SJCRH30 (cell line): ENCODE data around the gene ADGRD1. TPM values are rescaled to one million over a fixed set of nuclear protein-coding genes. Genes with fewer than 3 reads are reported as not detected.
"Not testable (repeated sequence)": the region's sequence is repeated elsewhere in the genome, so short reads cannot be mapped to it uniquely, and the experiment has no call there.

ENCODE experiments used
- DNase-seq, 2 experiments: peaks; one replicate each; pipeline ENCODE4 v3.0.0-alpha.2; 2015 to 2020
- H3K27ac ChIP-seq: fragments of 250-450 bp; sonication (Bioruptor Pico); 2 replicates; pipeline ENCODE4 v1.5.1; 2020; ENCODE audit warnings: mild to moderate bottlenecking, moderate library complexity
- H3K27me3 ChIP-seq: fragments of 250-450 bp; sonication (Bioruptor Pico); 2 replicates; pipeline ENCODE4 v1.5.1; 2020; ENCODE audit warnings: mild to moderate bottlenecking, moderate library complexity
- H3K36me3 ChIP-seq: fragments of 250-450 bp; sonication (Bioruptor Pico); 2 replicates; pipeline ENCODE4 v1.5.1; 2020; ENCODE audit warnings: mild to moderate bottlenecking, moderate library complexity
- H3K4me1 ChIP-seq: fragments of 250-450 bp; sonication (Bioruptor Pico); 2 replicates; pipeline ENCODE4 v1.5.1; 2020; ENCODE audit warnings: mild to moderate bottlenecking, moderate library complexity
- H3K4me3 ChIP-seq: fragments of 250-450 bp; sonication (Bioruptor Pico); 2 replicates; pipeline ENCODE4 v1.5.1; 2020; ENCODE audit warnings: mild to moderate bottlenecking, moderate library complexity
- H3K9me3 ChIP-seq: fragments of 250-450 bp; sonication (Bioruptor Pico); replicated peaks from 2 replicates; pipeline ENCODE4 v1.5.1; 2020; ENCODE audit warnings: mild to moderate bottlenecking, moderate library complexity
- total RNA-seq: library from RNA; depleted of rRNA; stranded (reverse); fragments of >200 nt; shearing (Covaris generic); gene quantifications from 2 replicates; pipeline ENCODE4 v1.2.3, GENCODE V29; 2014

The ADGRD1 gene
- total RNA-seq, 1 experiment from 2014 or later, result 0.36 TPM

GRCh38 chr12:130994821-130995375 lies 41.2 kb downstream of the ADGRD1 start:
- Histone ChIP-seq H3K4me3 (no peak overlapping the region), H3K4me1 (no peaks in the 10 kb centered on the region), H3K9me3 (no peaks in the 10 kb centered on the region), H3K27ac (no peak overlapping the region), H3K36me3 (no peaks in the 10 kb centered on the region), H3K27me3 (no peaks in the 10 kb centered on the region)
- no peak for DNase-seq

- H3K27ac ChIP-seq, H3K4me1 ChIP-seq, H3K36me3 ChIP-seq, H3K4me3 ChIP-seq, DNase-seq, H3K9me3 ChIP-seq, H3K27me3 ChIP-seq: not testable (repeated sequence)
These were observed 41.8 kb downstream of the ADGRD1 start for GRCh38 chr12:130995386-130995969.

- no peak overlapping the region for H3K27ac ChIP-seq
- H3K4me3 ChIP-seq, result no peak overlapping the region
- no peak for DNase-seq
- H3K4me1 ChIP-seq, result no peaks in the 10 kb centered on the region
- no peaks in the 10 kb centered on the region for H3K27me3 ChIP-seq
- no peaks in the 10 kb centered on the region for H3K36me3 ChIP-seq
- H3K9me3 ChIP-seq, result no peaks in the 10 kb centered on the region
These were observed 44.4 kb downstream of the ADGRD1 start for GRCh38 chr12:130998136-130998535.

- no peaks in the 10 kb centered on the region for H3K9me3 ChIP-seq
- H3K36me3 ChIP-seq, result no peaks in the 10 kb centered on the region
- H3K27ac ChIP-seq, result no peak overlapping the region
- H3K27me3 ChIP-seq, result no peaks in the 10 kb centered on the region
- no peak for DNase-seq
- no peak overlapping the region for H3K4me3 ChIP-seq
- H3K4me1 ChIP-seq, result no peaks in the 10 kb centered on the region
These were observed 46.3 kb downstream of the ADGRD1 start for GRCh38 chr12:131000000-131000486.

- no peak overlapping the region for H3K4me3 ChIP-seq
- no peaks in the 10 kb centered on the region for H3K4me1 ChIP-seq
- H3K9me3 ChIP-seq, result no peaks in the 10 kb centered on the region
- H3K36me3 ChIP-seq, result no peaks in the 10 kb centered on the region
- no peaks in the 10 kb centered on the region for H3K27me3 ChIP-seq
- DNase-seq, result no peak
- no peak overlapping the region for H3K27ac ChIP-seq
These were observed 47.8 kb downstream of the ADGRD1 start for GRCh38 chr12:131001493-131001892.

- H3K27ac ChIP-seq, result no peak overlapping the region
- peaks cover 1% of the 10 kb centered on the region; the same call in 1 of the 2 replicates for H3K27me3 ChIP-seq
- no peaks in the 10 kb centered on the region for H3K4me1 ChIP-seq
- no peak for DNase-seq
- H3K36me3 ChIP-seq, result no peaks in the 10 kb centered on the region
- no peak overlapping the region for H3K4me3 ChIP-seq
- no peaks in the 10 kb centered on the region for H3K9me3 ChIP-seq
These were observed 48.5 kb downstream of the ADGRD1 start for GRCh38 chr12:131002216-131002631.

GRCh38 chr12:131003036-131003715 lies 49.5 kb downstream of the ADGRD1 start:
- no peak for DNase-seq
- Histone ChIP-seq H3K27me3 (peaks cover 8% of the 10 kb centered on the region; the same call in 1 of the 2 replicates), H3K36me3 (no peaks in the 10 kb centered on the region), H3K4me3 (no peak overlapping the region), H3K27ac (no peak overlapping the region), H3K4me1 (no peaks in the 10 kb centered on the region), H3K9me3 (no peaks in the 10 kb centered on the region)

GRCh38 chr12:131003716-131004045 lies 50.0 kb downstream of the ADGRD1 start:
- Histone ChIP-seq H3K4me3 (no peak overlapping the region), H3K27me3 (peaks cover 8% of the 10 kb centered on the region; the same call in 1 of the 2 replicates), H3K36me3 (no peaks in the 10 kb centered on the region), H3K27ac (no peak overlapping the region), H3K4me1 (no peaks in the 10 kb centered on the region), H3K9me3 (no peaks in the 10 kb centered on the region)
- DNase-seq, result no peak

GRCh38 chr12:131004166-131004565 lies 50.5 kb downstream of the ADGRD1 start:
- Histone ChIP-seq H3K27ac (no peak overlapping the region), H3K4me1 (no peaks in the 10 kb centered on the region), H3K27me3 (peaks cover 8% of the 10 kb centered on the region; the same call in 1 of the 2 replicates), H3K36me3 (no peaks in the 10 kb centered on the region), H3K4me3 (no peak overlapping the region), H3K9me3 (no peaks in the 10 kb centered on the region)
- no peak for DNase-seq

GRCh38 chr12:131005161-131006035 lies 51.7 kb downstream of the ADGRD1 start:
- Histone ChIP-seq H3K4me1 (no peaks in the 10 kb centered on the region), H3K4me3 (no peak overlapping the region), H3K27ac (no peak overlapping the region), H3K27me3 (peaks cover 8% of the 10 kb centered on the region; the same call in 1 of the 2 replicates), H3K36me3 (no peaks in the 10 kb centered on the region), H3K9me3 (no peaks in the 10 kb centered on the region)
- no peak for DNase-seq

GRCh38 chr12:131006036-131006735 lies 52.5 kb downstream of the ADGRD1 start:
- no peaks in the 10 kb centered on the region for H3K4me1 ChIP-seq
- no peak overlapping the region for H3K4me3 ChIP-seq
- peaks cover 8% of the 10 kb centered on the region; the same call in 1 of the 2 replicates for H3K27me3 ChIP-seq
- DNase-seq, result no peak
- H3K27ac ChIP-seq, result no peak overlapping the region
- no peaks in the 10 kb centered on the region for H3K36me3 ChIP-seq
- H3K9me3 ChIP-seq, result no peaks in the 10 kb centered on the region

GRCh38 chr12:131007031-131007739 lies 53.5 kb downstream of the ADGRD1 start:
- no peak overlapping the region for H3K27ac ChIP-seq
- DNase-seq, result no peak
- H3K36me3 ChIP-seq, result no peaks in the 10 kb centered on the region
- no peaks in the 10 kb centered on the region for H3K4me1 ChIP-seq
- no peak overlapping the region for H3K4me3 ChIP-seq
- peaks cover 8% of the 10 kb centered on the region; the same call in 1 of the 2 replicates for H3K27me3 ChIP-seq
- no peaks in the 10 kb centered on the region for H3K9me3 ChIP-seq

GRCh38 chr12:131007740-131008117 lies 54.0 kb downstream of the ADGRD1 start:
- H3K36me3 ChIP-seq, result no peaks in the 10 kb centered on the region
- DNase-seq, result no peak
- H3K9me3 ChIP-seq, result no peaks in the 10 kb centered on the region
- no peak overlapping the region for H3K4me3 ChIP-seq
- no peaks in the 10 kb centered on the region for H3K4me1 ChIP-seq
- H3K27ac ChIP-seq, result no peak overlapping the region
- peaks cover 8% of the 10 kb centered on the region; the same call in 1 of the 2 replicates for H3K27me3 ChIP-seq
